Measurements from ENCODE around the gene APCS. TPM values are rescaled to one million over a fixed set of nuclear protein-coding genes. Genes with fewer than 3 reads are reported as not detected.

APCS gene
- total and polyA plus RNA-seq, 2 of the 8 experiments (the other 6 are each of a cell fraction or from before 2014, with no cell fraction given) = not detected

GRCh38 chr1:159560599-159560998 is 27.0 kb upstream of the APCS start (continued):
- TF ChIP-seq CTCF (IDR thresholded peaks at IDR 0.05; ENCODE audit: control extremely low read depth in 1 of 3, insufficient read depth in 1 of 3, low read depth in 1 of 3, low read length in 3 of 3) (no peak), CEBPB (IDR thresholded peaks at IDR 0.05; ENCODE audit: low read depth, low read length) (no peak), GTF2F1 (IDR thresholded peaks at IDR 0.05; ENCODE audit: borderline replicate concordance, low read depth, low read length) (no peak), BCL11A (IDR thresholded peaks at IDR 0.05; ENCODE audit: low read depth in 2 of 2, low read length in 2 of 2) (no peak), SP1 (IDR thresholded peaks at IDR 0.05; ENCODE audit: low read depth, low read length) (no peak), CBX5 (IDR thresholded peaks at IDR 0.05; ENCODE audit: low read depth, low read length) (no peak), SAP30 (IDR thresholded peaks at IDR 0.05; ENCODE audit: insufficient read depth, insufficient replicate concordance, low read length) (no peak), CHD7 (IDR thresholded peaks at IDR 0.05; ENCODE audit: insufficient replicate concordance, low read length) (no peak)

Measured in H1 (cell line).